GM12872 (cell line): ENCODE data around the gene PTPRN2.

Source experiments
- TF ChIP-seq, protein P1 (sequence below): IDR thresholded peaks from 3 replicates; pipeline ENCODE4 v1.5.1; 2011; ENCODE audit warnings: low read depth, mild to moderate bottlenecking, low read length, moderate library complexity; ENCODE audit not compliant: insufficient read depth

Gene PTPRN2

DNA sequence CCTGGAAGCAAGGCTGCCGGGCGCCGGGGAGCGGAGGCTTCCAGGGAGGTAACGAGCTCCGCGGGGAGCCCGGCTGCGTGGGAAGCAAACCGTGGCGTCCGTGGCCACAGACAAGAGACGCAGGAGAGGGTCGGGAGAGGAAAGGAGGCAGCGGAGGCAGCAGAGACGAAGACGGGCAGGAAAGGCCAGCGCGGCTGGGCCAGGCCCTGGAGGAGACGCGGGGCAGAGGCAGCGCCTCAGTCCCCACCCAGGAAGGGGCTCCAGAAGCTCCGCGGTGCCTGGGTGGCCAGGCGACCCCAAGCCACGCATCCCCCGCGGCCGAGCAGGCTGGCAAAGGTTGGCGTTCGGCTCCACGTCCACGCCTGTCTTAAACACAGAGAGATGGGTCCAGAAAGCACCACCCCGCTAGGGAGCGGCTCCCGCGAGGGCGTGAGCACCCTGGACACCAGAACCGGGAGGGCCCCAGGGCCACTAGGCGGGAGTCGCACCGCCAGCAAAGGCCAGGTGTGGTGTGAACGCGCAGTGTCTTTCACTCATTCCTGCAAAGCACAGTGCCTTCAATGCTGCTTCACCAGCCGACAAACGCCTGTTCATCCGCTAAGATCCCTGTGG, 97.3 kb downstream of the PTPRN2 start:
- TF ChIP-seq, protein P1, sequence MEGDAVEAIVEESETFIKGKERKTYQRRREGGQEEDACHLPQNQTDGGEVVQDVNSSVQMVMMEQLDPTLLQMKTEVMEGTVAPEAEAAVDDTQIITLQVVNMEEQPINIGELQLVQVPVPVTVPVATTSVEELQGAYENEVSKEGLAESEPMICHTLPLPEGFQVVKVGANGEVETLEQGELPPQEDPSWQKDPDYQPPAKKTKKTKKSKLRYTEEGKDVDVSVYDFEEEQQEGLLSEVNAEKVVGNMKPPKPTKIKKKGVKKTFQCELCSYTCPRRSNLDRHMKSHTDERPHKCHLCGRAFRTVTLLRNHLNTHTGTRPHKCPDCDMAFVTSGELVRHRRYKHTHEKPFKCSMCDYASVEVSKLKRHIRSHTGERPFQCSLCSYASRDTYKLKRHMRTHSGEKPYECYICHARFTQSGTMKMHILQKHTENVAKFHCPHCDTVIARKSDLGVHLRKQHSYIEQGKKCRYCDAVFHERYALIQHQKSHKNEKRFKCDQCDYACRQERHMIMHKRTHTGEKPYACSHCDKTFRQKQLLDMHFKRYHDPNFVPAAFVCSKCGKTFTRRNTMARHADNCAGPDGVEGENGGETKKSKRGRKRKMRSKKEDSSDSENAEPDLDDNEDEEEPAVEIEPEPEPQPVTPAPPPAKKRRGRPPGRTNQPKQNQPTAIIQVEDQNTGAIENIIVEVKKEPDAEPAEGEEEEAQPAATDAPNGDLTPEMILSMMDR: no peak

DNA sequence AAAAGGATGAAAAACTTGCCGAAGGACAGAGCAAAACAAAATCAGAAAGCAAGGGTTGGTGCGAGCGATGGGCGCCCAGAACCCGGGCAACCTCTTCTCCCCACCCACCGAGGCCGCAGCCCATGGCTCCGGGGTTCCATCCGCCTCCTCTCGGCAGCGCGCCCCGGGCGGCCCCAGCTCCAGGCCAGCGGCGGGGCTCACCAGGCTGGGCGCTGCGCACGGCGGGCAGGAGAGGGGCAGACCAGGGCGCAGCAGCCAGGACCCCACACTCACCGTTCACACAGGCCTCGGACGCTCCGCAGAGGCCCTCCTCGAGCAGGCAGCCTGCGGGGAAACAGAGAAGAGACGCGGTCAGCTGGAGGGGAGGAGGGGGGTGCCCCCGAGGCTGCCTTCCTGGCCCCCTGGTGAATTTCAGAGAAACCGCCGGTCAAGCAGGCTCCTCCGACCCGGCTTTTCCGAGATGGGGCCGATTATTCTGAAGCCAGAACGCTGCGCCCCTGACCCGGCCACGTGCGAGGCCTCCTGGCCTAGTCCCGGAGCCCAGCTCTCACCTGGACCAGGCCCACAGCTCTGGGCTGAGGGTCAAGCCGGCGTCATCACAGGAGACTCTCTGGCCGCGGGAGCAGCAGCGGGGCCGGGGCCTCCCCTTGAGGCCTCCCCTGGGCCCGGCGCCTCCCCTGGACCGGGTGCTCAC, 98.0 kb downstream of the PTPRN2 start:
- TF ChIP-seq, protein P1: no peak

DNA sequence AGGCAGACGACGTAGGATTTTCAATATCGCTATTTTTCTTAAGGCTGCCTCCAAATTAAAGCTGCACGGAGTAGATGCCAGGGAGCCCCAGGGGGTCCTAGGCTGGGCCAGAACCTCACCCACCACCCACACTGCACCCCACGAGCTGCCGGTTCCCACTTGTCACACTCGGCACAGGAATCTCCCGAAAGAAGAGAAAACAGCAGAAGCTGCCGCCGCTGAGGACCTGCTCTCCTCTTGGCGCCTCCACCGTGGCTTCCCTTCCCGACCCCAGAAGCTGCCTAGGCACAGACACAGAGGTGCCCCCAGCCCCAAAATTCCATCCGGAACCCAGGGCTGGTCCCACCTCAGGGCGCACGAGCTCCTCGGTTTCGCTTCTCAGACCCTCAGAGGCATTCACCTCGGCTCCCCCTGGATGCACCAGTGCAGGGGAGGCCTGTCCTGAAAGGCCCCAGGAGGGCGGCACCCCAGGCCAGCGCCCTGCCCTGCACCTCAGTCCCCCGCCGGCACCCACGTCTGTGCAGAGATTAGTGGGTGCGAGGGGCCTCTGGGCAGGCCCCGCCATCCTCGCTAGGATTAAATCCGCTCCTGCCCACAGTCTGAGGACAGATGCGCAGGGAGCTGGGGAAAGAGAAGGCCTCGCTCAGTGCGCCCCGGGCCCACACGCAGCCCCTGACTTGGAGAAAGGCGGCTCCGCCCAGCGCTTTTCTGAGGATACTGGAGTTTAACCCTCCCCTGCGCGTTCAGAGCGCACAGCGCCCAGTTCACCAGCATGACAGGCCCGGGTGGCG, 99.2 kb downstream of the PTPRN2 start:
- TF ChIP-seq, protein P1: no peak

DNA sequence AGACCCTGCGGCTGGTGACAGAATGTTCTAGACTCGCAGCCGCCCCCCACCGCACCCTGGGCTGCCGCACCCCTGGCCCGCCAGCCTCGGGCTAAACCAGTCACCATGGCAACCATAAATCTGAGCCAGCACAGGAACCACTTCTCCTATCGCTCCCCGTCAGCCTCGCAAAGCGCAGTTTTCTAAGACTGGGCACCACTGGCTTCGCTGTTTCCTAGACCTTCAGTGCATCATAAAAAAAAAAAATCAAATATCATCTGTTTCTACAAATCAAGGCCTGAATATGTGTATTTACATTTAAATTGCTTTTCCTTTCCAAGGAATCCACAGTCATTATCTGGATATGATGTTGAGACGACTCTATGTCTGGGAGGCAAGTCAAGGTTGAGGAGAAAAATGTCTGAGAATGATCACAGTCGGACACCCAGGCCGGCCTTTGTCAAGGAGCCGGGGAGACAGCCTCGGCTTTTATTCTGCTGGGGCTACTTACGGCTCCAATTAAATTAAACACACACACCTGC, 99.9 kb downstream of the PTPRN2 start:
- TF ChIP-seq, protein P1: no peak

DNA sequence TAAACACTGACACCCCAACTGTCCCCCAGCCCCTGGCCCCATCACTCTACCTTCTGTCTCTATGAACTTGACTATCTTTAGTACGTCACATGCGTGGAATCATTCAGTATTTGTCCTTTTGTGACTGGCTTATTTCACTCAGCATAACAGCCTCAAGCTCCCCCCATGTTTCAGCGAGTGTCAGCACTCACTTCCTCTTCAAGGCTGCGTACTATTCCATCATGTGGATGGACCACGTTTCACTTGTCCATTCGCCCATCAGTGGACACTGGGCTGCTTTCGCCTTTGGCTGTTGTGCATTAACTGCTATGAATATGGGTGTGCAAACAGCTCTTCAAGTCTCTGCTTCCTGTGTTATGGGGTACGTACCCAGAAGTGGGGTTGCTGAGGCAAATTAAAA, 100.7 kb downstream of the PTPRN2 start:
- TF ChIP-seq, protein P1: no peak

DNA sequence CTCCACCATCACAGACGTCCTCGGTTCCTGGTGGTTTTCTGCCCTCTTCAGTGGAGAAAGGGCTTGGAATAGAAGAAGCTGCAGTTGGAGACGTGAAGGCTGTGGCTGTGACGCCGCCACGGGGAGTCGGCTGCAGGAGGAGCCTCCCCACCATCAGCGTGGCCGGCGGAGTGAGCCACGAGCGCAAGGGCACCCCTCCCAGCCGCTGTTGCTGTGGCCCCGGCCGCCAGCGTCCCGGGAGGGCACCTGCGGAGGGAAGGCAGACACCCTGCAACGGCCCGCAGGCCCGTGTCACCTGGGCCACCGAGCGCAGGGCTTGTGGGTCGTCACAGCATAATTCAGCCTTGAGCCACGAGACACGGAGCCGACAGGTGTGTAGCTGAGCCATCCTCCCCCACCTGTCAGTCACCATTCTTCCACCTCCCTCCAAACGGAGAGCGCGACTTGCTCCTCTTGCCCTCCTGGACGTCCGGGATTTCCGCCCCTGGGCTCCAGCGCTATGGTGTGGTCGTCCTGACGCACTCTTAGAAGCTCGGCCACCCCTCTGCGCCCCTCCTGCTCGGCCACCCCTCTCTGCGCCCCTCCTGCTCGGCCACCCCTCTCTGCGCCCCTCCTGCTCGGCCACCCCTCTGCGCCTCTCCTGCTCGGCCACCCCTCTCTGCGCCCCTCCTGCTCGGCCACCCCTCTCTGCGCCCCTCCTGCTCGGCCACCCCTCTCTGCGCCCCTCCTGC, 102.7 kb downstream of the PTPRN2 start:
- TF ChIP-seq, protein P1: no peak
